PC-9 (cell line): ENCODE measurements around the gene SH3RF3.

Experiments
- CTCF ChIP-seq: fragments of 200-600 bp; sonication (generic); conservative IDR thresholded peaks from 2 replicates; pipeline ENCODE4 v1.6.1; 2017; ENCODE audit warnings: mixed run types, antibody characterized with exemption, mild to moderate bottlenecking, moderate library complexity
- EZH2 ChIP-seq: fragments of 200-600 bp; sonication (generic); IDR thresholded peaks from 2 replicates; pipeline ENCODE4 v1.8.0; 2017; ENCODE audit warnings: antibody characterized with exemption, low read depth

- TF ChIP-seq CTCF = no peak
- TF ChIP-seq EZH2 = no peak
Measured at GRCh38 chr2:109409321-109410038, 280.5 kb downstream of the SH3RF3 start.
